ENCODE measurements around the gene ZNF45. TPM values are rescaled to one million over a fixed set of nuclear protein-coding genes. Genes with fewer than 3 reads are reported as not detected.

ZNF45 gene
- total RNA-seq, 1 donor from 2014 or later: 15.5 TPM

- Mint-ChIP-seq H3K36me3 (ENCODE audit: low read depth) (no peaks in the 10 kb centered on the region), H3K4me1 (ENCODE audit: low read depth) (no peaks in the 10 kb centered on the region), H3K9me3 (ENCODE audit: low read depth) (peaks cover 16% of the 10 kb centered on the region), H3K27me3 (ENCODE audit: low read depth) (peaks cover 22% of the 10 kb centered on the region), H3K4me3 (ENCODE audit: unreplicated experiment) (no peak overlapping the region), H3K27ac (ENCODE audit: unreplicated experiment) (no peak overlapping the region)
- DNase-seq (ENCODE audit: low spot score): no peak
- no peak for TF ChIP-seq CTCF (IDR thresholded peaks at IDR 0.05)
Observed at GRCh38 chr19:43941209-43941608, 6.1 kb upstream of the ZNF45 start.

- no peaks in the 10 kb centered on the region for H3K36me3 Mint-ChIP-seq (ENCODE audit: low read depth)
- H3K4me1 Mint-ChIP-seq (ENCODE audit: low read depth): peaks cover under 1% of the 10 kb centered on the region
- H3K27ac Mint-ChIP-seq (ENCODE audit: unreplicated experiment): no peak overlapping the region
- no peak for TF ChIP-seq CTCF (IDR thresholded peaks at IDR 0.05)
- peaks cover 12% of the 10 kb centered on the region for H3K9me3 Mint-ChIP-seq (ENCODE audit: low read depth)
- no peak for DNase-seq (ENCODE audit: low spot score)
- H3K4me3 Mint-ChIP-seq (ENCODE audit: unreplicated experiment): no peak overlapping the region
- peaks cover 22% of the 10 kb centered on the region for H3K27me3 Mint-ChIP-seq (ENCODE audit: low read depth)
Observed at GRCh38 chr19:43940719-43941118, 5.6 kb upstream of the ZNF45 start.

- H3K4me3 Mint-ChIP-seq (ENCODE audit: unreplicated experiment): no peak overlapping the region
- H3K9me3 Mint-ChIP-seq (ENCODE audit: low read depth): peaks cover 11% of the 10 kb centered on the region
- no peak overlapping the region for H3K27ac Mint-ChIP-seq (ENCODE audit: unreplicated experiment)
- H3K36me3 Mint-ChIP-seq (ENCODE audit: low read depth): no peaks in the 10 kb centered on the region
- peaks cover 20% of the 10 kb centered on the region for H3K27me3 Mint-ChIP-seq (ENCODE audit: low read depth)
- DNase-seq (ENCODE audit: low spot score): no peak
- peaks cover 5% of the 10 kb centered on the region for H3K4me1 Mint-ChIP-seq (ENCODE audit: low read depth)
- TF ChIP-seq CTCF (IDR thresholded peaks at IDR 0.05): no peak
Observed at GRCh38 chr19:43939557-43940260, 4.6 kb upstream of the ZNF45 start.

GRCh38 chr19:43936188-43936587 is 1.1 kb upstream of the ZNF45 start:
- H3K27me3 Mint-ChIP-seq (ENCODE audit: low read depth): peaks cover under 1% of the 10 kb centered on the region
- DNase-seq (ENCODE audit: low spot score): no peak
- peaks cover 17% of the 10 kb centered on the region for H3K4me1 Mint-ChIP-seq (ENCODE audit: low read depth)
- H3K4me3 Mint-ChIP-seq (ENCODE audit: unreplicated experiment): no peak overlapping the region
- peaks cover 5% of the 10 kb centered on the region for H3K9me3 Mint-ChIP-seq (ENCODE audit: low read depth)
- no peak for TF ChIP-seq CTCF (IDR thresholded peaks at IDR 0.05)
- H3K36me3 Mint-ChIP-seq (ENCODE audit: low read depth): peaks cover 11% of the 10 kb centered on the region
- no peak overlapping the region for H3K27ac Mint-ChIP-seq (ENCODE audit: unreplicated experiment)

GRCh38 chr19:43934055-43934984 is 762 bp downstream of the ZNF45 start:
- Mint-ChIP-seq H3K36me3 (ENCODE audit: low read depth) (peaks cover 22% of the 10 kb centered on the region), H3K9me3 (ENCODE audit: low read depth) (peaks cover under 1% of the 10 kb centered on the region), H3K27ac (ENCODE audit: unreplicated experiment) (peak overlapping the region; percentile 95), H3K27me3 (ENCODE audit: low read depth) (no peaks in the 10 kb centered on the region), H3K4me1 (ENCODE audit: low read depth) (peaks cover 17% of the 10 kb centered on the region), H3K4me3 (ENCODE audit: unreplicated experiment) (peak overlapping the region; percentile 92)
- TF ChIP-seq CTCF (IDR thresholded peaks at IDR 0.05): peak; percentile 38
- DNase-seq (ENCODE audit: low spot score): no peak

Measured in chondrocyte (in vitro differentiated cells).